GM10266 (cell line): ENCODE results near the gene PRKAR1B.

Experiments
- DNase-seq: peaks from one replicate; pipeline ENCODE4 v3.0.0; 2012; ENCODE audit errors: extremely low spot score
- TF ChIP-seq, protein P1 (sequence below): IDR thresholded peaks from 2 replicates; pipeline ENCODE4 v1.5.1; 2012; ENCODE audit warnings: mild to moderate bottlenecking, low read depth; ENCODE audit not compliant: control insufficient read depth, insufficient read depth; ENCODE audit errors: missing control alignments

Gene PRKAR1B

DNA sequence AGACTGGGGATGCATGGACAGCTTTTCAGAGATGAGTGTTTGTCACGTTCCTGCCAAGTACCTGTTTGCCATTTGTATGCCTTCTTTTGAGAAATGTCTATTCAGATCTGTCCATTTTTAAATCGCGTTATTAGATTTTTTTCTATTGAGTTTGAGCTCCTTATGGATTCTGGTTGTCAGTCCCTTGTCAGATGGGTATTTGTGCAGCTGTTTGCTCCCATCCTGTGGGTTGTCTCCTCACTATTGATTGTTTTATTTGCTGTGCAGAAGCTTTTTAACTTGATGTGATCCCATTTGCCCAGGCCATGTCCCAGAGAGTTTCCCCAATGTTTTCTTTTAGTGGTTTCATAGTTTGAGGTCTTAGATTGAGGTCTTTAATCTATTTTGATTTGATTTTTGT, 5.5 kb upstream of the PRKAR1B start:
- DNase-seq, result no peak
- TF ChIP-seq, protein P1, sequence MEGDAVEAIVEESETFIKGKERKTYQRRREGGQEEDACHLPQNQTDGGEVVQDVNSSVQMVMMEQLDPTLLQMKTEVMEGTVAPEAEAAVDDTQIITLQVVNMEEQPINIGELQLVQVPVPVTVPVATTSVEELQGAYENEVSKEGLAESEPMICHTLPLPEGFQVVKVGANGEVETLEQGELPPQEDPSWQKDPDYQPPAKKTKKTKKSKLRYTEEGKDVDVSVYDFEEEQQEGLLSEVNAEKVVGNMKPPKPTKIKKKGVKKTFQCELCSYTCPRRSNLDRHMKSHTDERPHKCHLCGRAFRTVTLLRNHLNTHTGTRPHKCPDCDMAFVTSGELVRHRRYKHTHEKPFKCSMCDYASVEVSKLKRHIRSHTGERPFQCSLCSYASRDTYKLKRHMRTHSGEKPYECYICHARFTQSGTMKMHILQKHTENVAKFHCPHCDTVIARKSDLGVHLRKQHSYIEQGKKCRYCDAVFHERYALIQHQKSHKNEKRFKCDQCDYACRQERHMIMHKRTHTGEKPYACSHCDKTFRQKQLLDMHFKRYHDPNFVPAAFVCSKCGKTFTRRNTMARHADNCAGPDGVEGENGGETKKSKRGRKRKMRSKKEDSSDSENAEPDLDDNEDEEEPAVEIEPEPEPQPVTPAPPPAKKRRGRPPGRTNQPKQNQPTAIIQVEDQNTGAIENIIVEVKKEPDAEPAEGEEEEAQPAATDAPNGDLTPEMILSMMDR, result no peak

DNA sequence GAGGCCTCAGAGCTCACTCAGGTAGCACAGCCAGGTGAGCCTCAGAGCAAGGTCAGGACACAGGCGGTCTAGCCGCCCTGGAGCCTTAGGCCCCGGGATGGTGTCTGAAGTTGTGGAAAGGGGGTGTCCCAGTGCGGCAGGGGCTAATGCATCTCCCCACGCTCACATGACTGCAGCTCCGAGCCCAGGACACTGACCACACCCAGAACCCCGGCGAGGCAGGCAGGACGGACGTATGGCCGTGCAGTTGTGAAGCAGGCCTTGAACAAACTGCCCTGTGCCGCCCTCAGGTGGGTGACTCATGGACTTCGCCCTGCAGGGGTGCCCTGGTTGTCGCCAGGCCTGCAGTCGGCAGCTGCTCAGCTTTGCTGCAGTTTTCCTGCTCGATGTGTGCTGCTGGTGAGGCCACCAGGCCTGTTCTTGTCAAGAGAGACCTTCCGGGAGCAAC, 5.0 kb upstream of the PRKAR1B start:
- DNase-seq, result no peak
- TF ChIP-seq, protein P1, result peak; percentile 4

DNA sequence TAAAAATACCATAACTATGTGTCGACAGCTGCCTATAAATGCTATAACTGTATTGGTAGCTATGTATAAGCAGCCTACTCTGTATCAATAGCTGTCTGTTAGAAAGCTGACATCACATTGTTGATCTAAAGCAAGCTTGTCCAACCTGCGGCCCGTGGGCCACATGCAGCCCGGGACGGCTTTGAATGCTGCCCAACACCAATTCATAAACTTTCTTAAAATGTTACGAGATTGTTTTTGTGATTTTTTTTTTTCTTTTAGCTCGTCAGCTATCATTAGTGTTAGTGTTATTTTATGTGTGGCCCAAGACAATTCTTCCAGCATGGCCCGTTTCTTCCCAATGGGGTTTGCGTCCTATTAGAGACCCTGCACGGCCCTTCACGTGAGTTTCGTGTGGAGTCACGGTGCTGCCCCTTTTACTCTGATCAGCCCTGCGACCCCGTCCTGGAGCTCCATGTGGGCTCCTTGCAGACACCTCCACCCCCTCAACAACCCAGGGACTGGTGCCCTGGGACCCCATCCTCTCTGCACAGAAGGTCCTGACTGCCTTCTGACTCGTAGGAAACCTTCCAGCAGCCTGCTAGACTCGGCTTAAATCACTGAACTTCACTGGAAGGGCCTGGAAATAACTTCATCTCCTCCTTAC, 4.5 kb upstream of the PRKAR1B start:
- TF ChIP-seq, protein P1, result no peak
- DNase-seq, result no peak

DNA sequence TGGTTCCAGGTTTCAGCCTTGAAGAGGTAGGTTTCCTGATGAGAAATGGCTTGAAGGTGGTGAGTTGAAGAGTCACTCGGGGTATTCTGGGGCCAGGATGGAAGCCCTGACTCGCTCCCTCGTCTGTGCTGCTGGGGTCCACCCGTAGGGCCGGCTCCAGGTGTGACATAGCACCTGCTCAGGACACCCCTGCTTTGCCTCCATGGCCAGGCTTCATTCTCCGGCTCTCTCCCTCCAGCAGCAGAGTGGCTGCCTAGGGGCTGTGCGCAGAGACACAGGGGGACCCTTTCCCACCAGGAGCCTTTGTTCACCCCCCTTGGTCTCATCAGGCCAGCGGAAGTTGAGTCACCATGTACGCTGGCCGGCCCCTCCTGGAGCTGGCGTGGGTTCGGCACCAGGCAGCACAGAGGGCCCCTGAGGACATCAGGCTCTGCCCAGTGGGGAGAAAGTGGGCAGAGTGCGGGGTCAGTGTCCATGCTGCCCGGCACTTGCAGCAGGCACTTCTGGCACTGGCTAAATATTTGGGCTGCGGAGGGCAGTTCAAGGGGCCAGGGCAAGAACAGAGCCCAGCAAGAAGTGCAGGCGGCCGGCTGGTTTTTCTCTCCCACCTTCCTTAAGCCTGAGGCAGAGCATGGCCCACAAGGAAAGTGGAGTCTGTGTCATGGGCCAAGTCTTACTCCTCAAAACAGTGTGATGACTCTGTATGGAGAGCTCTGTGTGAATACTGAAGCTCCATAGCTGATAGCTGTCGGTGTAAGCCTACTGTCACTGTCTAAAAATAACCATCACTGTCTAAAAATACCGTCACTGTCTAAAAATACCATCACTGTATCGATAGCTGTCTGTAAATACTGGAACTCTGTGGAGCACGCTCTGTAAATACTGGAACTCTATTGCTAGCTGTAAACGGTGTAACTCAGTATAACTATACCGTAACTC, 3.7 kb upstream of the PRKAR1B start:
- no peak for DNase-seq

DNA sequence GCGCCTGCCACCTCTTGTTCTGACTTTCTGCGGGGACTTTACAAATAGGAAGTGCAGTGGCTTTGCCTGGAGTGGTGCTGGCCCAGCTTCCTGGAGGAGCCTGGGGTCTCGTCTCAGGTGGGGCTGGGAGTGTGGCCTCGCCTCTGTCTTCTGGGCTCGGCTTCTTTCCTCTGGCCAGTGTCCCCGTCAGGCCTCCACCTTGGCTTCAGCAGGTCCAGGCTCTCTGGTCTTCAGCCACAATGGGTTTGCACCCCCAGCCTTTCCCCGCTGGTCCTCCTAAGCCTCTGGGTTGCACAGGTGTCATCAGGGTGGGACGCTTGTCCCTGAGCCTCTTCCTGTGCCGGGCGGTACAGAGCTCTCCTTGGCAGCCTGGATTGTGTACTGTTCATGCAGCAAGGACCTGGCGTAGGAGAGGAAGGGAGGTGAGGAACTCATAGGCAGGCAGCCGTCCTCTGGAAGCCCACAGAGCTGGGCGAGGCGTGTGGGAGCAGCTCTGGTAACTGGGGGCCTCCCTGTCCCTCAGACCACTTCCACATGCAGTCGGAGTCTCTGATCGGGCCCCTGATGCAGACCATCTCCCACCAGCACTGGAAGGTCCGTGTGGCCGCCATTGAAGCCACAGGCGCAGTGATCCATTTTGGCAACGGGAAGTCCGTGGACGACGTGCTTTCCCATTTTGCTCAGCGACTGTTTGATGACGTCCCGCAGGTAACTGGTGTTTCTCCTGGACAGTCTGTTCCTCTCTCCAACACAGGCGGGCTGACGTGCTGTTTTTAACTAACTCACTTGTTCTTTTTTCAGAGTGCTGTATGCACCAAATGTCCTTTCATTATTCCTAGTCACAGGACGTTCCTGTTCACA, 2.3 kb upstream of the PRKAR1B start:
- no peak for DNase-seq
- TF ChIP-seq, protein P1, result no peak

More for the DNA sequence above, 3.7 kb upstream of the PRKAR1B start:
- TF ChIP-seq, protein P1, result no peak

DNA sequence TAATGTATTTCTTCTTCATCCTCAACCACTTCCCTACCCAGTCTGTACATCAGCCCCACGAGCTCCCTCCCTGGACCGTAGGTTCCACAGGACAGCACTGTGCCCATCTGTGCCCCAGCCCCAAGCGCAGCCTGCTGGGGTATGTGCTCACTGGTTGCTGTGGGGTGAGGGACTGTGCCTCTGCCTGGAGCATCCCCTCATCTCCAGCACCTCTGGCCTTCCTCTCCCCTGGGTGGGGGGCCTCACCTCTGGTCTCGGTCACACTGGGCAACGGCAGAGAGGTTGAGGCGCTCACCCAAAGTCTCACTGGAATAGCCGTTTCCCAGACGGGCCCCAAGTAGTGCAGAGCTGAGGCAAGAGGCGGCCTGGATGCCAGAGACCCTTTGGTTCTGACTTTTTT, 1.5 kb upstream of the PRKAR1B start:
- TF ChIP-seq, protein P1, result no peak
- no peak for DNase-seq
